Skeletal muscle tissue (tissue), 4 donors: ENCODE data around the gene COMT. TPM values are rescaled to one million over a fixed set of nuclear protein-coding genes. Genes with fewer than 3 reads are reported as not detected.

Experiments
- H3K27ac ChIP-seq: one replicate; pipeline ENCODE4 v1.7.0; 2013; ENCODE audit warnings: mild to moderate bottlenecking, low read depth, low read length, inconsistent platforms
- H3K27me3 ChIP-seq, 3 donors: one replicate each; pipeline ENCODE4 v1.7.0; 2013; ENCODE audit warnings: low read length in 3 of 3; ENCODE audit not compliant: control insufficient read depth in 3 of 3, insufficient read depth in 3 of 3
- H3K36me3 ChIP-seq, 3 donors: one replicate each; pipeline ENCODE4 v1.7.0; 2013; ENCODE audit warnings: low read length in 3 of 3; ENCODE audit not compliant: control insufficient read depth in 3 of 3, insufficient read depth in 3 of 3
- H3K4me1 ChIP-seq, 3 donors: one replicate each; pipeline ENCODE4 v1.7.0; 2013; ENCODE audit warnings: low read length in 3 of 3, mild to moderate bottlenecking in 3 of 3; ENCODE audit not compliant: control insufficient read depth in 3 of 3, insufficient read depth in 3 of 3
- H3K4me3 ChIP-seq, 3 donors: one replicate each; pipeline ENCODE4 v1.7.0; 2013; ENCODE audit warnings: low read length in 3 of 3
- H3K9ac ChIP-seq, 3 donors: one replicate each; pipeline ENCODE4 v1.7.0; 2013; ENCODE audit warnings: low read length in 3 of 3, mild to moderate bottlenecking in 3 of 3, moderate library complexity in 2 of 3, low read depth in 1 of 3
- H3K9me3 ChIP-seq, 3 donors: one replicate each; pipeline ENCODE4 v1.7.0; 2013; ENCODE audit warnings: low read length in 3 of 3; ENCODE audit not compliant: control insufficient read depth in 3 of 3
- total RNA-seq: library from RNA; depleted of rRNA; stranded (reverse); fragments of >200 nt; gene quantifications from one replicate; pipeline ENCODE4 v1.2.3, GENCODE V29; 2014
- donor health status: Osteomylitis.

Gene COMT
- total RNA-seq, 1 donor from 2014 or later = 25.6 TPM

- Histone ChIP-seq H3K9ac (no peak overlapping the region), H3K27ac (no peak overlapping the region), H3K27me3 (no peaks in the 10 kb centered on the region), H3K4me1 (peaks cover 48 to 57% (median 52%) of the 10 kb centered on the region in 3 donors), H3K36me3 (peaks cover 0 to 2% (median 0%) of the 10 kb centered on the region in 3 donors), H3K4me3 (no peak overlapping the region), H3K9me3 (no peaks in the 10 kb centered on the region)
Measured at GRCh38 chr22:19989725-19990067, 48.1 kb downstream of the COMT start.

- no peak overlapping the region for H3K9ac ChIP-seq
- no peaks in the 10 kb centered on the region for H3K9me3 ChIP-seq
- H3K4me1 ChIP-seq = peaks cover 43 to 57% (median 51%) of the 10 kb centered on the region in 3 donors
- H3K4me3 ChIP-seq = no peak overlapping the region
- H3K36me3 ChIP-seq = peaks cover 0 to 2% (median 0%) of the 10 kb centered on the region in 3 donors
- H3K27me3 ChIP-seq = no peaks in the 10 kb centered on the region
- H3K27ac ChIP-seq = no peak overlapping the region
Measured at GRCh38 chr22:19990188-19990587, 48.6 kb downstream of the COMT start.

- peak overlapping the region; percentile 1 for H3K27ac ChIP-seq
- peaks cover 0 to 2% (median 0%) of the 10 kb centered on the region in 3 donors for H3K36me3 ChIP-seq
- H3K4me3 ChIP-seq = no peak overlapping the region
- no peaks in the 10 kb centered on the region for H3K27me3 ChIP-seq
- H3K9me3 ChIP-seq = no peaks in the 10 kb centered on the region
- H3K9ac ChIP-seq = peak overlapping the region in 1 of 3 donors; percentile 33
- peaks cover 37 to 57% (median 51%) of the 10 kb centered on the region in 3 donors for H3K4me1 ChIP-seq
Measured at GRCh38 chr22:19990609-19991394, 49.2 kb downstream of the COMT start.

- Histone ChIP-seq H3K27me3 (no peaks in the 10 kb centered on the region), H3K9me3 (no peaks in the 10 kb centered on the region), H3K4me1 (peaks cover 32 to 57% (median 48%) of the 10 kb centered on the region in 3 donors), H3K36me3 (no peaks in the 10 kb centered on the region), H3K27ac (peak overlapping the region; percentile 1), H3K4me3 (no peak overlapping the region), H3K9ac (peak overlapping the region in 1 of 3 donors; percentile 33)
Measured at GRCh38 chr22:19991395-19991644, 49.7 kb downstream of the COMT start.

- Histone ChIP-seq H3K4me3 (no peak overlapping the region), H3K27me3 (no peaks in the 10 kb centered on the region), H3K36me3 (no peaks in the 10 kb centered on the region), H3K4me1 (peaks cover 28 to 59% (median 49%) of the 10 kb centered on the region in 3 donors), H3K9me3 (no peaks in the 10 kb centered on the region), H3K9ac (peak overlapping the region in 1 of 3 donors; percentile 40), H3K27ac (peak overlapping the region; percentile 1)
Measured at GRCh38 chr22:19991645-19992451, 50.3 kb downstream of the COMT start.

- peak overlapping the region in 2 of 3 donors; percentile 33 to 40 for H3K9ac ChIP-seq
- H3K27ac ChIP-seq = no peak overlapping the region
- H3K36me3 ChIP-seq = no peaks in the 10 kb centered on the region
- H3K27me3 ChIP-seq = no peaks in the 10 kb centered on the region
- no peak overlapping the region for H3K4me3 ChIP-seq
- H3K4me1 ChIP-seq = peaks cover 26 to 66% (median 49%) of the 10 kb centered on the region in 3 donors
- H3K9me3 ChIP-seq = no peaks in the 10 kb centered on the region
Measured at GRCh38 chr22:19992481-19992911, 50.9 kb downstream of the COMT start.

- H3K27ac ChIP-seq = no peak overlapping the region
- no peaks in the 10 kb centered on the region for H3K36me3 ChIP-seq
- H3K9me3 ChIP-seq = no peaks in the 10 kb centered on the region
- peak overlapping the region in 2 of 3 donors; percentile 33 to 40 for H3K9ac ChIP-seq
- no peak overlapping the region for H3K4me3 ChIP-seq
- peaks cover 24 to 70% (median 50%) of the 10 kb centered on the region in 3 donors for H3K4me1 ChIP-seq
- no peaks in the 10 kb centered on the region for H3K27me3 ChIP-seq
Measured at GRCh38 chr22:19992921-19993355, 51.4 kb downstream of the COMT start.

- no peak overlapping the region for H3K4me3 ChIP-seq
- no peak overlapping the region for H3K9ac ChIP-seq
- H3K9me3 ChIP-seq = no peaks in the 10 kb centered on the region
- no peaks in the 10 kb centered on the region for H3K27me3 ChIP-seq
- H3K4me1 ChIP-seq = peaks cover 31 to 79% (median 59%) of the 10 kb centered on the region in 3 donors
- no peak overlapping the region for H3K27ac ChIP-seq
- no peaks in the 10 kb centered on the region for H3K36me3 ChIP-seq
Measured at GRCh38 chr22:19993926-19994325, 52.4 kb downstream of the COMT start.

- Histone ChIP-seq H3K4me3 (no peak overlapping the region), H3K36me3 (no peaks in the 10 kb centered on the region), H3K27ac (peak overlapping the region; percentile 47), H3K9me3 (no peaks in the 10 kb centered on the region), H3K9ac (no peak overlapping the region), H3K4me1 (peaks cover 41 to 90% (median 68%) of the 10 kb centered on the region in 3 donors), H3K27me3 (no peaks in the 10 kb centered on the region)
Measured at GRCh38 chr22:19994851-19995610, 53.5 kb downstream of the COMT start.
